Nephron (organoid): Measurements from ENCODE around the gene MAPK8.

Experiments
- H3K27ac Mint-ChIP-seq, 3 experiments: 2 replicates each; pipeline ENCODE4 v1.8.0; 2020; ENCODE audit warnings: mixed read lengths in 3 of 3, mild to moderate bottlenecking in 2 of 3, moderate library complexity in 1 of 3
- H3K27me3 Mint-ChIP-seq: 2 replicates; pipeline ENCODE4 v1.8.0; 2021; ENCODE audit warnings: low read depth, mild to moderate bottlenecking, moderate library complexity, mixed read lengths
- H3K36me3 Mint-ChIP-seq: 2 replicates; pipeline ENCODE4 v1.8.0; 2020; ENCODE audit warnings: low read depth, mixed read lengths
- H3K4me1 Mint-ChIP-seq: 2 replicates; pipeline ENCODE4 v1.8.0; 2020; ENCODE audit warnings: mixed read lengths
- H3K4me3 Mint-ChIP-seq, 3 experiments: 2 replicates each; pipeline ENCODE4 v1.8.0; 2020; ENCODE audit warnings: mild to moderate bottlenecking in 3 of 3, mixed read lengths in 3 of 3, moderate library complexity in 2 of 3
- H3K9me3 Mint-ChIP-seq: 2 replicates; pipeline ENCODE4 v1.8.0; 2020; ENCODE audit warnings: mixed read lengths
- TF ChIP-seq, protein P1 (sequence below), 3 experiments: fragments of 200-600 bp; sonication (generic); IDR thresholded peaks; one replicate each; pipeline ENCODE4 v1.5.0; 2021; ENCODE audit warnings: antibody characterized with exemption in 3 of 3; ENCODE audit not compliant: unreplicated experiment in 3 of 3

The MAPK8 gene

GRCh38 chr10:48306265-48306869 lies at the start of gene MAPK8:
Gene MAPK8 (plus strand): TSS chr10:48306677. CDS start chr10:48401661, 94,984 bp downstream.
- peak within 1 kb of the TSS; percentile 77 to 91 (median 90) for H3K27ac Mint-ChIP-seq
- TF ChIP-seq, protein P1, sequence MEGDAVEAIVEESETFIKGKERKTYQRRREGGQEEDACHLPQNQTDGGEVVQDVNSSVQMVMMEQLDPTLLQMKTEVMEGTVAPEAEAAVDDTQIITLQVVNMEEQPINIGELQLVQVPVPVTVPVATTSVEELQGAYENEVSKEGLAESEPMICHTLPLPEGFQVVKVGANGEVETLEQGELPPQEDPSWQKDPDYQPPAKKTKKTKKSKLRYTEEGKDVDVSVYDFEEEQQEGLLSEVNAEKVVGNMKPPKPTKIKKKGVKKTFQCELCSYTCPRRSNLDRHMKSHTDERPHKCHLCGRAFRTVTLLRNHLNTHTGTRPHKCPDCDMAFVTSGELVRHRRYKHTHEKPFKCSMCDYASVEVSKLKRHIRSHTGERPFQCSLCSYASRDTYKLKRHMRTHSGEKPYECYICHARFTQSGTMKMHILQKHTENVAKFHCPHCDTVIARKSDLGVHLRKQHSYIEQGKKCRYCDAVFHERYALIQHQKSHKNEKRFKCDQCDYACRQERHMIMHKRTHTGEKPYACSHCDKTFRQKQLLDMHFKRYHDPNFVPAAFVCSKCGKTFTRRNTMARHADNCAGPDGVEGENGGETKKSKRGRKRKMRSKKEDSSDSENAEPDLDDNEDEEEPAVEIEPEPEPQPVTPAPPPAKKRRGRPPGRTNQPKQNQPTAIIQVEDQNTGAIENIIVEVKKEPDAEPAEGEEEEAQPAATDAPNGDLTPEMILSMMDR (IDR thresholded peaks at IDR 0.05; ENCODE audit: unreplicated experiment in 3 of 3), result no peak
- H3K9me3 Mint-ChIP-seq, result no peaks in the 10 kb centered on the region
- peak within 1 kb of the TSS; percentile 84 to 94 (median 89) for H3K4me3 Mint-ChIP-seq
- H3K27me3 Mint-ChIP-seq, result peaks cover 6% of the 10 kb centered on the region
- peaks cover 17% of the 10 kb centered on the region for H3K4me1 Mint-ChIP-seq
- H3K36me3 Mint-ChIP-seq, result no peaks in the 10 kb centered on the region

DNA sequence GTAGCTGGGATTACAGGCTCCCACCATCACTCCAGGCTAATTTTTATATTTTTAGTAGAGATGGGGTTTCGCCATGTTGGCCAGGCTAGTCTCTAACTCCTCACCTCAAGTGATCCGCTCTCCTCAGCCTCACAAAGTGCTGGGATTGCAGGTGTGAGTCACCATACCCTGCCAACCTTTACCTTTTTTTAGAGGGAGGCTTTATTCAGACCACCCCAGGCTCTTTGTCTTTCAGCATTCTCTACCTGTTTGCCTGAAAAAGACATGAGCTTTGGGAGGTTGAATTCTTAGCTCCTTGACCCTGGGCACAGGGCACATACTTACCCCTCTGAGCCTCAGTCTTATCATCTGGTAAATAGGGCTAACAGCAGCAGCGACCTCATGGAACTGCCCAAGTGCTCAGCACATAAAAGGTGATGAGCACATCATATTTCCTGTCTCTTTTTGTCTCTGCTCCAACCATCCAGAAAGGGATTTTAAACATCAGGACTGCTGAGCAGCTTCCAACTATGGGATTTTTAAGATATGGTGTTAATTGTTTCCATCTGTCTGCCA lies 49.0 kb upstream of the MAPK8 start:
- H3K27ac Mint-ChIP-seq, result peak overlapping the region in 1 of 3 experiments; percentile 53
- H3K27me3 Mint-ChIP-seq, result peaks cover 5% of the 10 kb centered on the region
- peaks cover 5% of the 10 kb centered on the region for H3K4me1 Mint-ChIP-seq
- TF ChIP-seq, protein P1 (IDR thresholded peaks at IDR 0.05; ENCODE audit: unreplicated experiment in 3 of 3), result no peak
- peaks cover 3% of the 10 kb centered on the region for H3K9me3 Mint-ChIP-seq
- H3K4me3 Mint-ChIP-seq, result no peak overlapping the region
- H3K36me3 Mint-ChIP-seq, result no peaks in the 10 kb centered on the region

- H3K9me3 Mint-ChIP-seq, result peaks cover 3% of the 10 kb centered on the region
- TF ChIP-seq, protein P1 (IDR thresholded peaks at IDR 0.05; ENCODE audit: unreplicated experiment in 3 of 3), result no peak
These were observed 48.4 kb upstream of the MAPK8 start for GRCh38 chr10:48258105-48258504.

GRCh38 chr10:48266528-48266927 lies 39.9 kb upstream of the MAPK8 start:
- H3K27ac Mint-ChIP-seq, result no peak overlapping the region
- peaks cover 3% of the 10 kb centered on the region for H3K4me1 Mint-ChIP-seq

More at GRCh38 chr10:48258105-48258504, 48.4 kb upstream of the MAPK8 start:
- no peaks in the 10 kb centered on the region for H3K4me1 Mint-ChIP-seq
- H3K27ac Mint-ChIP-seq, result peak overlapping the region in 1 of 3 experiments; percentile 53
- H3K27me3 Mint-ChIP-seq, result peaks cover 5% of the 10 kb centered on the region
- H3K36me3 Mint-ChIP-seq, result no peaks in the 10 kb centered on the region
- no peak overlapping the region for H3K4me3 Mint-ChIP-seq

DNA sequence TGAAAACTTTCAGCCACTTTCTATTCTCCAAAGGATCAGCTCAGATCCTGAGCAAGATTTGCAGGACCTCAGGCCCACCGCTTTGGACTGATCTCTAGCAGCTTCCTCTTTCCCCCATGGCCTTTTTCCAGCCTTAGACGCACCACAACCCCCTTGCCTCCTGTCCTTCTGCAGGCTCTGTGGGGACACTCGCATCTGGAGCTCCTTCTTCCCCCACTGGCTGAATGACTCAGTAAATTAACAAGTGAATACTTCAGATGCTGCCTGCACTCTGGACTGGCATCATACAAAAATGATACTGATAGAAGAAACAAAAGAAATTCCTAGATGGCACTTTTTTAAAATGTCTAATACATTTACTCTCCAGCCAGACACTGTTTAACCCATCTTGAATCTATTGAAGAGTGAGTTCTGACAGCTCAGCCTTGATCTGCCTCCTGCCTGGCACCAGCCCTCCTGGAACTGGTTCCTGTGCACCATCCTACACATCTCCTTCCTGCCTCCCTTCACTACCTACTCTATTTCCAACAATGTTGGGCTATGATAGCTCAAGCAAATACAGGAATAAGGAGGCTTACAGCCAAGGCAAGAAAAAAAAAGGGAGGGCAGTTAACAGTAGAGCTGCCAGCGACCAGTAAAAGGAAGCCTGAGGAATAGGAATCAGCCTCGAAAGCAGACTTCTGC lies 35.3 kb upstream of the MAPK8 start:
- peaks cover 7% of the 10 kb centered on the region for H3K27me3 Mint-ChIP-seq
- no peaks in the 10 kb centered on the region for H3K36me3 Mint-ChIP-seq
- no peak overlapping the region for H3K4me3 Mint-ChIP-seq
- H3K9me3 Mint-ChIP-seq, result no peaks in the 10 kb centered on the region
- TF ChIP-seq, protein P1 (IDR thresholded peaks at IDR 0.05; ENCODE audit: unreplicated experiment in 3 of 3), result no peak
- peaks cover 3% of the 10 kb centered on the region for H3K4me1 Mint-ChIP-seq
- H3K27ac Mint-ChIP-seq, result no peak overlapping the region

More at GRCh38 chr10:48266528-48266927, 39.9 kb upstream of the MAPK8 start:
- TF ChIP-seq, protein P1 (IDR thresholded peaks at IDR 0.05; ENCODE audit: unreplicated experiment in 3 of 3), result no peak
- no peaks in the 10 kb centered on the region for H3K9me3 Mint-ChIP-seq
- H3K27me3 Mint-ChIP-seq, result peaks cover 7% of the 10 kb centered on the region
- H3K36me3 Mint-ChIP-seq, result no peaks in the 10 kb centered on the region
- no peak overlapping the region for H3K4me3 Mint-ChIP-seq
